ENCODE data around the gene BDH1.

The BDH1 gene

GRCh38 chr3:197512691-197513571, 42.8 kb downstream of the BDH1 start:
- TF ChIP-seq YY1 (IDR thresholded peaks at IDR 0.05; ENCODE audit: insufficient read depth, insufficient read length) (no peak), SUZ12 (IDR thresholded peaks at IDR 0.05; ENCODE audit: extremely low read depth, insufficient read depth, insufficient read length) (no peak), ZNF274 (IDR thresholded peaks at IDR 0.05; ENCODE audit: low read depth, low read length) (no peak)
- peaks cover 8% of the 10 kb centered on the region for H3K4me1 ChIP-seq (ENCODE audit: insufficient read depth, insufficient read length)
- peaks cover 8% of the 10 kb centered on the region for H3K27me3 ChIP-seq (ENCODE audit: insufficient read depth, insufficient read length)
- H3K9me3 ChIP-seq (ENCODE audit: insufficient read depth, low read length): no peaks in the 10 kb centered on the region
- H3K4me3 ChIP-seq (ENCODE audit: insufficient read length, low read depth): no peak overlapping the region
- no peak overlapping the region for H3K9ac ChIP-seq (ENCODE audit: insufficient read length, low read depth)
- H3K36me3 ChIP-seq (ENCODE audit: insufficient read depth, insufficient read length, low read length): peaks cover 23% of the 10 kb centered on the region
- DNase-seq (ENCODE audit: low read depth, low spot score): no peak

GRCh38 chr3:197511853-197512635, 43.7 kb downstream of the BDH1 start:
- TF ChIP-seq ZNF274 (IDR thresholded peaks at IDR 0.05; ENCODE audit: low read depth, low read length): no peak
- no peak for TF ChIP-seq YY1 (IDR thresholded peaks at IDR 0.05; ENCODE audit: insufficient read depth, insufficient read length)
- no peak for TF ChIP-seq SUZ12 (IDR thresholded peaks at IDR 0.05; ENCODE audit: extremely low read depth, insufficient read depth, insufficient read length)
- Histone ChIP-seq H3K36me3 (ENCODE audit: insufficient read depth, insufficient read length, low read length) (peaks cover 23% of the 10 kb centered on the region), H3K9ac (ENCODE audit: insufficient read length, low read depth) (no peak overlapping the region), H3K4me1 (ENCODE audit: insufficient read depth, insufficient read length) (peaks cover 9% of the 10 kb centered on the region), H3K27me3 (ENCODE audit: insufficient read depth, insufficient read length) (peaks cover 8% of the 10 kb centered on the region), H3K4me3 (ENCODE audit: insufficient read length, low read depth) (no peak overlapping the region), H3K9me3 (ENCODE audit: insufficient read depth, low read length) (no peaks in the 10 kb centered on the region)
- no peak for DNase-seq (ENCODE audit: low read depth, low spot score)

- Histone ChIP-seq H3K9ac (ENCODE audit: insufficient read length, low read depth) (no peak overlapping the region), H3K9me3 (ENCODE audit: insufficient read depth, low read length) (no peaks in the 10 kb centered on the region), H3K27me3 (ENCODE audit: insufficient read depth, insufficient read length) (peaks cover 8% of the 10 kb centered on the region), H3K4me1 (ENCODE audit: insufficient read depth, insufficient read length) (peaks cover 10% of the 10 kb centered on the region), H3K36me3 (ENCODE audit: insufficient read depth, insufficient read length, low read length) (peaks cover 23% of the 10 kb centered on the region), H3K4me3 (ENCODE audit: insufficient read length, low read depth) (no peak overlapping the region)
- DNase-seq (ENCODE audit: low read depth, low spot score): no peak
- TF ChIP-seq ZNF274 (IDR thresholded peaks at IDR 0.05; ENCODE audit: low read depth, low read length): no peak
- no peak for TF ChIP-seq YY1 (IDR thresholded peaks at IDR 0.05; ENCODE audit: insufficient read depth, insufficient read length)
Measured at GRCh38 chr3:197511130-197511529, 44.6 kb downstream of the BDH1 start.

DNA sequence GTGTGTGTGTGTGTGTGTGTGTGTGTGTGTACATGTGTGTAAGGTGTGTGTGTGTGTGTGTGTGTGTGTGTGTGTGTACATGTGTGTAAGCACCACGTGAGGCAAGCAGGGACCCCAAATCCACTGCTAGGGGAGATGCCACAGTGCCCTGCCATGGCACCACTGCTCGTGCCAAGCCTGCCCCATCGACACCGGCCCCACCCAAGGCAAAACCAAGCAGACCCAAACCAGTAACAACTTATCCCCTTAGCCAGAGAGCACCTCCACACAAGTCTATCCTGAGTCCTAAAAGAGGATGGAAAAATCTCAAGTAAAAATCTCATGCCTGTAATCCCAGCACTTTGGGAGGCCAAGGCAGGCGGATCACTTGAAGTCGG, 45.1 kb downstream of the BDH1 start:
- Histone ChIP-seq H3K9me3 (ENCODE audit: insufficient read depth, low read length) (no peaks in the 10 kb centered on the region), H3K4me3 (ENCODE audit: insufficient read length, low read depth) (no peak overlapping the region), H3K4me1 (ENCODE audit: insufficient read depth, insufficient read length) (peaks cover 11% of the 10 kb centered on the region), H3K36me3 (ENCODE audit: insufficient read depth, insufficient read length, low read length) (peaks cover 23% of the 10 kb centered on the region), H3K9ac (ENCODE audit: insufficient read length, low read depth) (no peak overlapping the region), H3K27me3 (ENCODE audit: insufficient read depth, insufficient read length) (peaks cover 8% of the 10 kb centered on the region)
- TF ChIP-seq YY1 (IDR thresholded peaks at IDR 0.05; ENCODE audit: insufficient read depth, insufficient read length) (no peak), SUZ12 (IDR thresholded peaks at IDR 0.05; ENCODE audit: extremely low read depth, insufficient read depth, insufficient read length) (no peak), ZNF274 (IDR thresholded peaks at IDR 0.05; ENCODE audit: low read depth, low read length) (no peak)
- no peak for DNase-seq (ENCODE audit: low read depth, low spot score)

DNA sequence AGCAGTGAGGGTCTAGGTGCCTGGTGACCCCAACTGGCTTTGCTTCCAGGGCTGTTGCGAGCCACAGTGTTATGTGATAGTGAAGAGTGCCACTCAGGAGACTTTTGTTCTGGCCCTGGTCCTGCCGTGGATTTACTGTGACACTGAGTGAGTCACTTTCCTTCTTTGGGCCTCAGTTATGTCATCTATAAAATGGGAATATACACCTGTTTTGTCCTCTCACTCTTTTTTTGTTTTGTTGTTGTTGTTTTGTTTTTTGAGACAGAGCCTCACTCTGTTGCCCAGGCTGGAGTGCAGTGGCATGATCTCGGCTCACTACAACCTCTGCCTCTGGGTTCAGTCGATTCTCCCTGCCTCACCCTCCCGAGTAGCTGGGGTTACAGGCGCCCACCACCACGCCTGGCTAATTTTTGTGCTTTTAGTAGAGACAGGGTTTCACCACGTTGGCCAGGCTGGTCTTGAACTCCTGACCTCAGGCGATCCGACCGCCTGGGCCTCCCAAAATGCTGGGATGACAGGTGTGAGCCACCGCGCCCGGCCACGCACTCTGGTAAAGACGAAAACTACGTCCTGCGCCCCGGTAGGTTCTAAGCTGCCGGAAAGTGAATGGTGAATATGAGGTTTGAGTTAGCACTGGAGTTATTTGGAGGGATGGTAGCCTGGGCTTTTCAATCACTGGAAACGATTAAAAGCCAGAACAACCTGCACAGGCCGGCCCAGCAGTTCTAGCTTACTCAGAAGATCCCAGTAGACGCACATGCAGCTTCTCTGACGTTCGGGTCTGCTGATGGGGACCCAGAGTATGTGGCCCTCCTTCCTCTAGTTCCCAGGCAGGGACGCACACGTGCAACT, 46.6 kb downstream of the BDH1 start:
- peaks cover 11% of the 10 kb centered on the region for H3K4me1 ChIP-seq (ENCODE audit: insufficient read depth, insufficient read length)
- TF ChIP-seq YY1 (IDR thresholded peaks at IDR 0.05; ENCODE audit: insufficient read depth, insufficient read length) (no peak), SUZ12 (IDR thresholded peaks at IDR 0.05; ENCODE audit: extremely low read depth, insufficient read depth, insufficient read length) (no peak), ZNF274 (IDR thresholded peaks at IDR 0.05; ENCODE audit: low read depth, low read length) (no peak)
- no peak overlapping the region for H3K4me3 ChIP-seq (ENCODE audit: insufficient read length, low read depth)
- peaks cover 8% of the 10 kb centered on the region for H3K27me3 ChIP-seq (ENCODE audit: insufficient read depth, insufficient read length)
- H3K9me3 ChIP-seq (ENCODE audit: insufficient read depth, low read length): no peaks in the 10 kb centered on the region
- H3K9ac ChIP-seq (ENCODE audit: insufficient read length, low read depth): no peak overlapping the region
- no peak for DNase-seq (ENCODE audit: low read depth, low spot score)
- H3K36me3 ChIP-seq (ENCODE audit: insufficient read depth, insufficient read length, low read length): peaks cover 18% of the 10 kb centered on the region

- no peak overlapping the region for H3K9ac ChIP-seq (ENCODE audit: insufficient read length, low read depth)
- DNase-seq (ENCODE audit: low read depth, low spot score): no peak
- no peak overlapping the region for H3K4me3 ChIP-seq (ENCODE audit: insufficient read length, low read depth)
- H3K4me1 ChIP-seq (ENCODE audit: insufficient read depth, insufficient read length): peaks cover 11% of the 10 kb centered on the region
- H3K27me3 ChIP-seq (ENCODE audit: insufficient read depth, insufficient read length): peaks cover 8% of the 10 kb centered on the region
- H3K36me3 ChIP-seq (ENCODE audit: insufficient read depth, insufficient read length, low read length): peaks cover 15% of the 10 kb centered on the region
- H3K9me3 ChIP-seq (ENCODE audit: insufficient read depth, low read length): no peaks in the 10 kb centered on the region
- TF ChIP-seq ZNF274 (IDR thresholded peaks at IDR 0.05; ENCODE audit: low read depth, low read length): no peak
- no peak for TF ChIP-seq YY1 (IDR thresholded peaks at IDR 0.05; ENCODE audit: insufficient read depth, insufficient read length)
- TF ChIP-seq SUZ12 (IDR thresholded peaks at IDR 0.05; ENCODE audit: extremely low read depth, insufficient read depth, insufficient read length): no peak
Measured at GRCh38 chr3:197508461-197508860, 47.3 kb downstream of the BDH1 start.

Data from NT2/D1 (cell line).